GM23248 (cell line): Measurements from ENCODE around the gene COL21A1. TPM values are rescaled to one million over a fixed set of nuclear protein-coding genes. Genes with fewer than 3 reads are reported as not detected.

Experiments
- DNase-seq: peaks from one replicate; pipeline ENCODE4 v3.0.0-alpha.2; 2015
- H2AFZ ChIP-seq: fragments of 200-600 bp; sonication (generic); 2 replicates; pipeline ENCODE4 v1.6.1; 2016; ENCODE audit warnings: antibody characterized with exemption
- H3F3A ChIP-seq: fragments of 200-600 bp; sonication (generic); 2 replicates; pipeline ENCODE4 v1.6.1; 2016; ENCODE audit warnings: mild to moderate bottlenecking, antibody characterized with exemption, mixed run types; ENCODE audit not compliant: insufficient read depth
- H3K27ac ChIP-seq: fragments of 200-600 bp; sonication (generic); 2 replicates; pipeline ENCODE4 v1.5.1; 2016; ENCODE audit warnings: mild to moderate bottlenecking
- H3K27me3 ChIP-seq: fragments of 200-600 bp; sonication (generic); replicated peaks from 2 replicates; pipeline ENCODE4 v1.6.1; 2016; ENCODE audit warnings: mild to moderate bottlenecking; ENCODE audit not compliant: insufficient read depth
- H3K36me3 ChIP-seq: fragments of 200-600 bp; sonication (generic); 2 replicates; pipeline ENCODE4 v1.6.1; 2016; ENCODE audit warnings: low read depth, mild to moderate bottlenecking
- H3K4me1 ChIP-seq: fragments of 200-600 bp; sonication (generic); 2 replicates; pipeline ENCODE4 v1.6.1; 2016; ENCODE audit warnings: mild to moderate bottlenecking; ENCODE audit not compliant: insufficient read depth
- H3K4me2 ChIP-seq: fragments of 200-600 bp; sonication (generic); one replicate; pipeline ENCODE4 v1.6.1; 2016; ENCODE audit warnings: mild to moderate bottlenecking; ENCODE audit not compliant: unreplicated experiment
- H3K4me3 ChIP-seq: fragments of 200-600 bp; sonication (generic); 2 replicates; pipeline ENCODE4 v1.5.1; 2016; ENCODE audit warnings: mild to moderate bottlenecking
- H3K79me2 ChIP-seq: fragments of 200-600 bp; sonication (generic); 2 replicates; pipeline ENCODE4 v1.6.1; 2016; ENCODE audit warnings: mild to moderate bottlenecking; ENCODE audit not compliant: insufficient read depth
- H3K9ac ChIP-seq: fragments of 200-600 bp; sonication (generic); 2 replicates; pipeline ENCODE4 v1.6.1; 2016; ENCODE audit warnings: mild to moderate bottlenecking
- H3K9me2 ChIP-seq: fragments of 200-600 bp; sonication (generic); 2 replicates; pipeline ENCODE4 v1.6.1; 2016; ENCODE audit warnings: mixed run types, mild to moderate bottlenecking, moderate library complexity; ENCODE audit not compliant: insufficient read depth
- H3K9me3 ChIP-seq: fragments of 200-600 bp; sonication (generic); one replicate; pipeline ENCODE4 v1.6.1; 2017; ENCODE audit warnings: low read depth
- H4K20me1 ChIP-seq: fragments of 200-600 bp; sonication (generic); 2 replicates; pipeline ENCODE4 v1.6.0; 2016; ENCODE audit not compliant: insufficient read depth
- EZH2 ChIP-seq: fragments of 200-600 bp; sonication (generic); IDR thresholded peaks from 2 replicates; pipeline ENCODE4 v1.6.1; 2018; ENCODE audit warnings: antibody characterized with exemption, mild to moderate bottlenecking; ENCODE audit not compliant: insufficient read depth, poor library complexity, severe bottlenecking
- EZH2phosphoT487 ChIP-seq: fragments of 200-600 bp; sonication (generic); IDR thresholded peaks from 2 replicates; pipeline ENCODE4 v1.6.1; 2018; ENCODE audit warnings: antibody characterized with exemption, moderate library complexity, mild to moderate bottlenecking, low read depth; ENCODE audit not compliant: insufficient read depth
- WGBS, 2 experiments: methylation state at CpG; one replicate each; pipeline ENCODE4 v1.1.6; 2015 to 2017; ENCODE audit warnings: low lambda C conversion rate in 2 of 2, low coverage in 1 of 2; ENCODE audit errors: missing lambda C conversion rate in 2 of 2; 5-methylcytosine and 5-hydroxymethylcytosine counted together
- in situ Hi-C: fragments of 300-500 bp; cut with MboI; formaldehyde crosslinking; loops from 2 replicates; pipeline ENCODE4 v1.15.0; 2020
- polyA plus RNA-seq: library from polyadenylated mRNA; unstranded; fragments of >200 nt; fragmentation: Nextera tagmentation; extraction: Ambion mirVana; gene quantifications from 2 replicates; pipeline ENCODE4 v1.2.1, GENCODE V29; 2016
- total RNA-seq: library from RNA; depleted of rRNA; stranded (reverse); fragments of >200 nt; shearing (Covaris generic); gene quantifications from 2 replicates; pipeline ENCODE4 v1.2.3, GENCODE V29; 2014

The COL21A1 gene
- total and polyA plus RNA-seq, 2 experiments from 2014 or later = 0.11 TPM; not detected in 1

GRCh38 chr6:56199956-56200355, 47.4 kb downstream of the COL21A1 start:
- Histone ChIP-seq H3K27ac (no peak overlapping the region), H3F3A (0 out of 2 replicates have a peak, but pooled peaks cover 6% of the 10 kb centered on the region), H3K79me2 (no peaks in the 10 kb centered on the region), H3K27me3 (no peaks in the 10 kb centered on the region), H3K9me2 (no peaks in the 10 kb centered on the region), H3K9me3 (no peaks in the 10 kb centered on the region), H3K9ac (no peak overlapping the region), H3K4me3 (no peak overlapping the region), H4K20me1 (no peaks in the 10 kb centered on the region), H3K4me2 (no peak overlapping the region), H3K36me3 (no peaks in the 10 kb centered on the region), H2AFZ (peak overlapping the region; percentile 8; the same call in 1 of the 2 replicates), H3K4me1 (peaks cover 8% of the 10 kb centered on the region)
- 43 to 52% methylated on average over 3 of the region's 3 CpGs for WGBS, 2 experiments
- TF ChIP-seq EZH2 = no peak
- TF ChIP-seq EZH2phosphoT487 = no peak
- in situ Hi-C loops = loop anchor here (10.0 kb wide), 1 partner anchor 65 kb away; no protein-coding TSS in a partner anchor
- peak; percentile 54 for DNase-seq

- Histone ChIP-seq H3K4me1 (no peaks in the 10 kb centered on the region), H4K20me1 (no peaks in the 10 kb centered on the region), H3K9me3 (no peaks in the 10 kb centered on the region), H3F3A (no peaks in the 10 kb centered on the region), H3K36me3 (no peaks in the 10 kb centered on the region), H3K27me3 (no peaks in the 10 kb centered on the region), H3K9ac (no peak overlapping the region), H3K9me2 (no peaks in the 10 kb centered on the region), H3K79me2 (no peaks in the 10 kb centered on the region), H3K4me2 (no peak overlapping the region), H2AFZ (no peak overlapping the region), H3K4me3 (no peak overlapping the region), H3K27ac (no peak overlapping the region)
- TF ChIP-seq EZH2 = no peak
- TF ChIP-seq EZH2phosphoT487 = no peak
- in situ Hi-C loops = loop anchor here (10.0 kb wide), 1 partner anchor 59 kb away; no protein-coding TSS in a partner anchor
- WGBS, 2 experiments = 74 to 83% methylated on average over 5 of the region's 5 CpGs
- peak; percentile 24 for DNase-seq
Observed at GRCh38 chr6:56193846-56194245, 53.5 kb downstream of the COL21A1 start.

- in situ Hi-C loops = no loop called here
- H3K4me1 ChIP-seq = no peaks in the 10 kb centered on the region
- H3K79me2 ChIP-seq = no peaks in the 10 kb centered on the region
- no peak overlapping the region for H2AFZ ChIP-seq
- no peak overlapping the region for H3K4me3 ChIP-seq
- H4K20me1 ChIP-seq = no peaks in the 10 kb centered on the region
- H3K9me3 ChIP-seq = no peaks in the 10 kb centered on the region
- TF ChIP-seq EZH2 (no peak), EZH2phosphoT487 (no peak)
- no peak overlapping the region for H3K9ac ChIP-seq
- H3F3A ChIP-seq = no peaks in the 10 kb centered on the region
- H3K9me2 ChIP-seq = no peaks in the 10 kb centered on the region
- 74 to 82% methylated on average over 9 of the region's 9 CpGs for WGBS, 2 experiments
- no peaks in the 10 kb centered on the region for H3K36me3 ChIP-seq
- DNase-seq = no peak
- H3K27me3 ChIP-seq = no peaks in the 10 kb centered on the region
- H3K4me2 ChIP-seq = no peak overlapping the region
- H3K27ac ChIP-seq = no peak overlapping the region
Observed at GRCh38 chr6:56188429-56188828, 59.0 kb downstream of the COL21A1 start.

- H3K4me2 ChIP-seq = no peak overlapping the region
- H3K27me3 ChIP-seq = no peaks in the 10 kb centered on the region
- in situ Hi-C loops = no loop called here
- H3K36me3 ChIP-seq = no peaks in the 10 kb centered on the region
- no peaks in the 10 kb centered on the region for H3K9me3 ChIP-seq
- no peak overlapping the region for H3K9ac ChIP-seq
- no peaks in the 10 kb centered on the region for H3K9me2 ChIP-seq
- H3K4me1 ChIP-seq = no peaks in the 10 kb centered on the region
- no peak for DNase-seq
- no peaks in the 10 kb centered on the region for H3F3A ChIP-seq
- no peak overlapping the region for H2AFZ ChIP-seq
- H3K4me3 ChIP-seq = no peak overlapping the region
- H3K79me2 ChIP-seq = no peaks in the 10 kb centered on the region
- no peaks in the 10 kb centered on the region for H4K20me1 ChIP-seq
- TF ChIP-seq EZH2 (no peak), EZH2phosphoT487 (no peak)
- no peak overlapping the region for H3K27ac ChIP-seq
Observed at GRCh38 chr6:56187686-56188085, 59.7 kb downstream of the COL21A1 start.

- TF ChIP-seq EZH2 = no peak
- TF ChIP-seq EZH2phosphoT487 = no peak
- Histone ChIP-seq H3K9me3 (peaks cover 9% of the 10 kb centered on the region), H3K4me1 (no peaks in the 10 kb centered on the region), H3K9me2 (no peaks in the 10 kb centered on the region), H3K9ac (no peak overlapping the region), H3K36me3 (no peaks in the 10 kb centered on the region), H3K27me3 (no peaks in the 10 kb centered on the region), H3K79me2 (no peaks in the 10 kb centered on the region), H3K27ac (no peak overlapping the region), H2AFZ (no peak overlapping the region), H4K20me1 (no peaks in the 10 kb centered on the region), H3F3A (no peaks in the 10 kb centered on the region), H3K4me2 (no peak overlapping the region), H3K4me3 (no peak overlapping the region)
- in situ Hi-C loops = no loop called here
- no peak for DNase-seq
Observed at GRCh38 chr6:56176741-56177140, 70.6 kb downstream of the COL21A1 start.
